AG08396 (cell line): ENCODE measurements around the gene ZNHIT1.
A peak's percentile ranks its signal among the peaks of the same experiment; 100 is the strongest.
"Not testable (repeated sequence)": the region's sequence is repeated elsewhere in the genome, so short reads cannot be mapped to it uniquely, and the experiment has no call there.

Experiments used
- DNase-seq: peaks from one replicate; pipeline ENCODE4 v3.0.0; 2012; ENCODE audit warnings: low spot score, mixed read lengths

The ZNHIT1 gene

DNA sequence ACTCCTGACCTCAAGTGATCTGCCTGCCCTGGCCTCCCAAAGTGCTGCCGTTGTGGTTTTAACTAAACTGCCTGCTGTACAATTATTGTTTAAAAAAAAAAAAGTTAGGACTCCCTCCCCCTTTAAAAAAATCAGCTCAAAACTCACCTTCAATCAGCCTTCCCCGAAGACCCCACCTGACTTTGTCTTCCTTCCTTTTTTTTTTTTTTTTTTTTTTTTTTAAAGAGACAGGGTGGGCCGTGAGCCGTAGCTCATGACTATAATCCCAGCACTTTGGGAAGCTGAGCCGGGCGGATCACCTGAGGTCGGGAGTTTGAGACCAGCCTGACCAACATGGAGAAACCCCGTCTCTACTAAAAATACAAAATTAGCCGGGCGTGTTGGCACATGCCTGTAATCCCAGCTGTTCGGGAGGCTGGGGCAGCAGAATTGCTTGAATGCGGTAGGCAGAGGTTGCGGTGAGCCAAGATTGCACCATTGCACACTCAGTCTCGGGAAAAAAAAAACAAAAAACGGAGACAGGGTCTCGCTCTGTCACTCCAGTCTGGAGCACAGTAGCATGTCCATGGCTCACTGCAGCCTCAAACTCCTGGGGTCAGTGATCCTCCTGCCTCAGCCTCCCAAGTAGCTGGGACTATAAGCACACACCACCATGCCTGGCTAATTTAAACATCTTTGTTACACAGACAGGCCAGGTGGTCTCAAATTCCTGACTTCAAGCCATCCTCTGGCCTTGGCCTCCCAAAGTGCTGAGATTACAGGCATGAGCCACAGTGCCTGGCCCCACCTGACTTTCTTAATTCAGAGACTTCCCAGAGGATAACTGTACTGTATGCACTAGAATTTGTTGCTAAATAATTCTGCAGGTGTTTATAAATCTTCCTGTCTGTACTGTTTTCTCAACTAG is 23.7 kb downstream of the ZNHIT1 start:
- DNase-seq, result no peak

DNA sequence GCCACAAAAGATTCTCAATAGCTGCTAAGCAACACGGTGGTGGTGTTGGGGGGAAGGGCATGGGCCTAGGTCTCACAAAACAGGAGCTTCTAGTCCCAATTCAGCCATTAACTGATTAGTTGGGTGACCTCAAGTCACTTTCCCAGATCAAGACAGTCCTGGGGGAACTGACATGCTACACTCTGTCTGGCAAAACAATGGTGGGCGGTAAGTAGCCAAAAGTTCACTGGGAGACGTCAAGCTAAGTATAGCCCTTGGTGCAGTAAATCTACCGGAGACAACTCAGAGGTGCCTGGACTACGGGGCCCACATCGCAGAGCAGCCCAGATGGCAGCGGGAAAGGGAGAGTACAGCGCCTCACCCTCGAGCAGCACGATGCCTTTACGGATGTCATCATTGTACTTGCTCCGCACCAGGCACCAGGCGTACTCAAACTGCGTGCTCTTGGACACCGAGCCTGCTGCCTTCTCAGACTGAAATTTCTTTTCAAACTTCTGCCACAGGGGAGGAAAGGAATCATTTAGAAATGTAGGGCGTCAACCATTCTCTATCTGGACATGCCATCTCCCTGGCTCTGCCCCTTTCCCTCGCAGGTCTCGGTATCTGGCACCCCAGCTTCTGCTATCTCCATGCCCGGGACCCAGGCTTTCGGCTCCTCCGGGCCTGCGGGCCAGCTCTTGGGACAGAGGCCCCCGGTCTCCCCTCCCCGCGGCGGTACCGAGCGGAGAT is 25.8 kb downstream of the ZNHIT1 start:
- DNase-seq, result no peak

DNA sequence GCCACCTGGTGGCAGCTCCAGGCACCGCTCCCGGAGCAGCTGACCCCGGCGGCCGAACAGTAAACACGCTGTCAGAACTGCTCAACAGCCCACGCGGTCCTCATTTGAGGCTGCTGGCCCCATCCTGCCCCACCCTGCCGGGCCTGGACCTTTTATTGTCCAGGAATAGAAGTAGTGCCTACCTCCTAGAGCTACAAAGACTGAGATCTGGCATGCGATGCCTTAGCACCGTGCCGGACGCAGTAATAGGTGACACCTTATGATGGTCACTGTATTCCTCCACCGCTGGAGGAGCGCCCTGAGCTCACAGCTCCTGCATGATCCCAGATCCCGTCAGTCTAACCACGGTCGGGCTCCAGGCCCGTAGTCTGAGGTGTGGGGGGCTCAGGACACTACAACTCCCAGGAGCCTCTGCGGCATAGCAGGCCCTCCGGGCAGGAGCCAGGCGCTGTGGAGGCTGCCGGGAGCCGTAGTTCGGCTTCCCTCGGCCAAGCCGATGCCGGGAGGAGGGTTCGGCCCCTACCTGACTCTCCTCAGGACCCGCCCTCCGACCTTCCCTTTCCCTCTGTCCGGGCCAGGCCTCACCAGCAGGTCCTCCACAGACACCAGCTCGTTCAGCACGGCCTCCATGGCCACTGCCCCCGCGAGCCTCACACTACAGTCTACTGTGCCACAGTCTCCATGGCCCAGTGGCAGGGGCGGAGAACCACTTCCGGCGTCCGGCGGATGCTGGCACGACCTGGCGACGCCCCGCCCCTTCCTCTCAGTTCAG is 26.6 kb downstream of the ZNHIT1 start, which contains the start of gene FIS1:
Gene FIS1 (minus strand): TSS at position 707 of the 772 bp plus-strand sequence. CDS start 77 bp downstream, at position 630.
- DNase-seq, result peak; percentile 94

DNA sequence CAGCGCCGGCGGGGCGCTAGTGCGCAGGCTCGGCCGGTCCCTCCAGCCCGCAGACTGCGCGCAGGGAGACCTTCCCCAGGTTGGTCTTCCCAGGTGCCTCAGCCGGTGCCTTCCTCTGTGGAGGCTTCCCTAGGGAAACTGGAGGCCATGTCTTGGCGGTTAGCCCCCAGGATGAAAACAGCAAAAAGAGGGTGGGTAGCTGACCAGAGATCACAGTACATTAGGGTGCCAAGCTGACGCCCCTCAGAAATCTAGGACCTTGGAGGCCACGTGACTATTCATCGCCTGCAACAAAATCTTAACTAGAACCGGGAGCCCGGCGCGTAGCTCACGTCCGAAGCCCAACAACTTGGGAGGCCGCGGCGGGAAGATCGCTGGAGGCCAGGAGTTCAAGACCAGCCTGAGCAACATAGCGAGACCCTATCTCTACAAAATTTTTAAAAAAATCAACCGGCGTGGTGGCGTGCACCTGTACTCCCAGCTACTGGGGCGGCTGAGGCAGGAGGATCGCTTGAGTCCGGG is 27.2 kb downstream of the ZNHIT1 start:
- no peak for DNase-seq

DNA sequence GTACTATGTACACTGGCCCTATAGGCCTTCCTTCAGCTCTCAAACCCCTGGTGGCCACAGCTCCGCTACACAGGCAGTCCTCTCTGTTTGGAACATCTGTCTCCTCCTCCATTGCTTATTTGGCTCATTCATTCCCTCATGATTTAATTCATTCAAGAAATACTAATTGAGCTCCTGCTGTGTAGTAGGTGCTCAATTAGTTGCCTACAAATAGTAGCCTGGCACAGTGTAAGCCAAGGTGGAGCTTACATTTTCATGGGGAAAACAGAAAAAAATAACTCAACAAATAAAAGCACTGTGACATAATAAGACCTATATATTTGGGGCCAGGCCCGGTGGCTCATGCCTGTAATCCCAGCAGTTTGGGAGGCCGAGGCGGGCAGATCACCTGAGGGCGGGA is 30.3 kb downstream of the ZNHIT1 start:
- no peak for DNase-seq

DNA sequence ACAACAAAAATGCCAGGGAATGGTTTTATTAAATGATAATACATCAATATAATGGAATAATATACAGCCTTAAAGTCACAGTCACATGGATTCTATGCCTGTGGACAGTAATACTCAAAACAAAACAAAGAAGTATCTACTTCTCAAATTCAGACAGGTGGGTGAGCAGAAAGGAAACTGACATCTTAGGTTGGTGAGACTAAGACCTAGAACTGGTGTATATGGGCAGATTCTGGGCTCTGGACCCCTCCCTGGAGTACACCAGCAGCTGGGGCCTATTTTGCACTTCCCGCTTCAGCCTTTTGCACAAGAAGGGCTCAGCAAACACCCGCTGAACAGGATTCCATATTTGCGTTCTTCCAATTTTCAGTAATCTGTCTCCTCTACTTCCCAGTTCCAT is 32.4 kb downstream of the ZNHIT1 start:
- no peak for DNase-seq

DNA sequence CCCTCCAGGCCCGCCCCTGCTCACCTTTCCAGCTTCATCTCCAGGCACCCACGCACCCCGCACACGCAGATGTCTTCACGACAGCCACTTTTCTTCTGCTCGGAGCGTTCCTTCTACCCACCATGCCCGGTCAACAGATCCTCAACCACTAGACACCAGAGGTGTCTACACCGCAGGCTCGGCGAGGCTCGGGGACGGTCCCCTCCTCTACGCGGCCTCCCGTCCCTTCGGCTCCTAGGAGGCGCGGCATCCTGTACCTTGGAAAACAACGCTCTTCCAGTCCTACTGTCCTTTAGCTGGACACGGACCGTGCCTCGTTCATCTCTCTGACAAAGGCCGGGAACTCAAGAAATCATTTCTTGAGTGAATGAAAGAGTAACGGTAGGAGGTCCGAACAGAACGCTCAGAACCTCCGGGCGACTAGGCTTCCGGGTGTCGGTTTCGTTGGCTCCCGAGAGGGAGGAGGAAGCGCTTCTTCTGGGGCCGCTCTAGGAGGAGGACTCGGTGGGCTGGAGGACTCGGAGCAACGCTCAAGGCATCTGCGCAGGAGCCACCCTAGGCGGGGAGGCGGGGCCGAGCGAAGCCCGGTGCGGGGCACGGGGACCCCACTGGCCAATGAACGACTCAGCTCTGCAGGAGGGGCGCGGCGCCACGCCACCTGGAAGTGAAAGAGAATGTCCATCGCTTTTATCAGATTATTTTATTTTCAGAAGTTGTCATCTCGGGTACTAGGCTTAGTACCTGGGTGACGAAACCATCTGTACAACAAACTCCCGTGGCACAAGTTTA is 34.1 kb downstream of the ZNHIT1 start:
- DNase-seq, result peak; percentile 96

DNA sequence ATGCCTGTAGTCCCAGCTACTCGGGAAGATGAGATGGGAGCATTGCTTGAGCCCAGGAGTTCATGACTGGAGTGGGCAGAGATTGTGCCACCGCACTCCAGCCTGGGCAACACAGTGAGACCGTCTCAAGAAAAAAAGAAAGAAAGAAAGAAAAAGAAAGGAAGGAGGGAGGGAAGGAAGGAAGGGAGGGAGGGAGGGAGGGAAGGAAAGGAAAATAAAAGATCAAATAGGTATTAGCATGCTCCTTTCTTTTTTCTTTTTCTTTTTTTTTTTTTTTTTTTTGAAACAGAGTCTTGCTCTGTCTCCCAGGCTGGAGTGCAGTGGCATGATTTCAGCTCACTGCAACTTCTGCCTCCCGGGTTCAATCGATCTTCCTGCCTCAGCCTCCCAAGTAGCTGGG is 35.2 kb downstream of the ZNHIT1 start:
- DNase-seq, result not testable (repeated sequence)

DNA sequence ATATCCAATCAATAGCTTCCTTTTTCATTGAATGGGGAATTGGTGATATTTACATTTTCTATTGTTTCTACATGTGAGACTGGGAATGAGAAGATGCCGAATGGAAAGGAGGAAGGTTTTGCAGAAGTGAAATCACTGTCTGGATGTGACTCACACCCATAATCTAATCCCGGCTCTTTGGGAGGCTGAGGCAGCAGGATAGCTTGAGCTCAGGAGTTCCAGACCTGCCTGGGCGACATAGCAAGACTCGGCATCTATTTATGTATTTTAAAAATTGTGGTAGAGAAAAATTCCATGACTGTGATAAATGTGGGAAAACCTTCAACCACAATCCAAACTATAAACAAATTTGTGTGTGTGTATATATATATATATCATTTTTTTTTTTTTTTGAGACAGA is 37.8 kb downstream of the ZNHIT1 start:
- no peak for DNase-seq

DNA sequence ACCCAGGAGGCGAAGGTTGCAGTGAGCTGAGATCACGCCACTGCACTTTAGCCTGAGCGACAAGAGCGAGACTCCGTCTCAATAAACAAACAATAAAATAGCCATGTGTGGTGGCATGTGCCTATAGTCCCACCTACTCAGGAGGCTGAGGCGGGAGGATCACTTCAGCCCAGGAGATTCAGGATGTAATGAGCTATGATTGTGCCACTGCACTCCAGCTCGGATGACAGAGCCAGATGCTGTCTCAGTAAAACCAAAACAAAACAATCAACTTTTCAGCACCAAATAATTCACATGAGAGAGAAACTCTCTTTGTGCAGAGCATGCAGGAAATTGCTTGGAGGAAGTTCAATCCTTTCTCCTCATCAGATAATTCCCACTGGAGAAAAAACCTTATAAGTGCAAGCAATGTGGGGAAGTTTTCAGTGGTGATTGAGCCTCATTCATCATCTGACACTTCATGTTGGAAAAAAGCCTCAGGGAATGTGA is 40.3 kb downstream of the ZNHIT1 start:
- DNase-seq, result no peak

DNA sequence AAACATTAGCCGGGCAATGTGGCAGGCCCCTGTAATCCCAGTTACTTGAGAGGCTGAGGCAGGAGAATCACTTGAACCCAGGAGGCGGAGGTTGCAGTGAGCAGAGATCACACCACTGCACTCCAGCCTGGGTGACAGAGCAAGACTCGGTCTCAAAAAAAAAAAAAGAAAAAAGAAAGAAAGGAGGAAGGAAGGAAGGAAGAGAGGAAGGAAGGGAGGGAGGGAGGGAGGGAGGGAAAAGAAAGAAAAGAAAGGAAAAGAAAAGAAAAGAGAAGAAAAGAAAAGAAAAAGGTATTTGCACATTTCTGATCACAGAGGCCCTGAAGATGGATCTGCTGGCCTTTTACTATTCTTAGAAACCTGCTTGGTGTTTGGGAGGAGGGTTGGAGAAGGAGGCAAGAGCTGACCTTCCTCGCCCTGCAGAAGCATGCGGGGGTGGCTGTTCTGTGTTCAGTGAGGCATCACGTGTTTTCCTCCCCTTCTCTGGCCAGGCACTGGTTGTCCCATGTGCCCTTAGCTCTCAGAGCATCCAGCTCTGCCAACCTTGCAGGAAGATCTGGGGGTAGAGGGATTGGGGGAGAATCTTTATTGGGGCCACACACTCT is 46.2 kb downstream of the ZNHIT1 start:
- DNase-seq, result not testable (repeated sequence)

DNA sequence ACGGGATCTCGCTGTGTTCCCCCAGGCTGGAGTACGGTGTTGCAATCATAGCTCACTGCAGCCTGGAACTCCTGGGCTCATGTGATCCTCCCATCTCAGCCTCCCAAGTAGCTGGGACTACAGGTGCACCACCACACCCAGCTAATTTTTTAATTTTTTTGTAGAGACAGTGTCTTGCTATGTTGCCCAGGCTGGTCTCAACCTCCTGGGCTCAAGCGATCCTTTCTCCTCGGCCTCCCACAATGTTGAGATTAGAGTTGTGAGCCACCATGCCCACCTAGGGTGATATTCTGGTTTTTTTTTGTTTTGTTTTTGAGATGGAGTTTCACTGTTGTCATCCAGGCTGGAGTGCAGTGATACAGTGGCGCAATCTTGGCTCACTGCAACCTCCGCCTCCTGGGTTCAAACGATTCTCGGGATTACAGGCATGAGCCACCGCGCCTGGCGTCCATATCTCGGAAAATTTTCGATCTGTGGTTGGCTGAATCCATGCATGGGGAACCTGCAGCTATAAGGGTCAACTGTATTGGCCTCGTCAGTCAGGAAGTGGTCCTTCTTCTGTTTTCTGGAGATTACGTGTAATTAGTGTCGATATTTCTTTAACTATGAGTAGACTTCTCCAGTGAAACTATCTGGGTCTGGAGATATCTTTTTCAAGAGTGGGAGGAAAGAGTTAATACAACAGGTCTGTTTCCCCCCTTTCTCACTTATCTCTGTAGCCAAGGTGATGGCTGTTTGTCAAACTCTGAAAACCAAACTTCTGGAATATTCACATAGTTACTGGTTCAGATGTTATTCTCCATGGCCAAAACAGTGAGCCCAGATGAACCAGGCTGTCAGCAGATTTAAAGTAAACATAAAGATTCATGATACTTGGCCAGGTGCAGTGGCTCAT is 47.9 kb downstream of the ZNHIT1 start:
- DNase-seq, result no peak

DNA sequence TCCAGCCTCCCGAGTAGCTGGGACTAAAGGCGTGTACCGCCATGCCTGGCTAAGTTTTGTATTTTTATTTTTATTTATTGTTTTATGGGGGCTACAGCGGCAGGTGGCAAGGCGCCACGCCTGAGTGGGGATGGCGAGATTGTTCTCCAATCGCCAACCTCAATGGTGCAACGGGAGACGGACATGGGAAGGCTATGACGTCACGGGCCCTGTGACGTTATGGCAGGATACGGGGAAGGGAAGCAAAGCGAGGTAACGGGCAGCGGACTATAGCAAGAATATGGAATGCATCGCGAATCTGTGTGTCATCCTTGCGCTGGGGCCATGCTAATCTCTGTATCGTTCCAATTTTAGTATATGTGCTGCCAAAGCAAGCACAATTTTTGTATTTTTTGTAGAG is 51.7 kb downstream of the ZNHIT1 start:
- DNase-seq, result no peak

DNA sequence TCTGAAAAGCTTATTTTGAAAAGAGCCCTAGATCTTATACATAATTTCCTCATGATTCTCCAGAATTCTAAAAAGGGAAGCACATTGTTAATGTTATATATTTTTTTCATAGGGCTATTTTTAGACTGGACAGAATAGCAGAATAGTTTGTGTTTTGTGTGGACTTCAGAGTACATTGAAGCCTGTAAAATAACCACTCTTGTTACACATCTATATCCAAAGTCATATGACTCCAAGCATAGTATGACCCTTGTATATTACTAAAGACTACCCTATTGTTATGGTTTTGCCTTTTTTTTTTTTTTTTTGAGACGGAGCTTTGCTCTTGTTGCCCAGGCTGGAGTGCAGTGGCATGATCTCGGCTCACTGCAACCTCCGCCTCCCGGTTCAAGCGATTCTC is 53.1 kb downstream of the ZNHIT1 start:
- no peak for DNase-seq

DNA sequence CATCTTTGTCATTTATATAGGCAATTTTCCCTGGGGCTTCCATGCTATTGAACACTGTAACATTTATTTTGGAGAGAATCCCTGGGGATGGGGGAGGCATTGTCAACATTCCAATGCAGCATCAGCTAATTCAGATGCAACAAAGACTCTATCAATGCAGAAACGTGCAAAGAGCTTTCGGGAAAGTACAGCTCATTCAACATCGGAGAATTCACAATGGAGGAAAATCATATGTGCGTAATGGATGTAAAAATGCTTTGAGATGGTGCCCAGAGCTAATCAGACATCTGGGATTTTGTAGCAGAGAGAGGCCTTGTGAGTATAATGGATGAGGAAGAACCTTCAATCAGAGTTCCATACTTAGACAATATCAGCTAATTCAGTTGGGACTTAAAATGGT is 55.2 kb downstream of the ZNHIT1 start:
- DNase-seq, result no peak
